HepG2 (cell line): Measurements from ENCODE around the gene MNAT1. TPM values are rescaled to one million over a fixed set of nuclear protein-coding genes. Genes with fewer than 3 reads are reported as not detected.

Experiments
- ATAC-seq: fragments of 200-7000 bp; cut with Tn5 transposase; 3 replicates; pipeline ENCODE4 v1.9.1; 2020; ENCODE audit warnings: mild to moderate bottlenecking, moderate library complexity
- BruUV-seq: library from RNA; stranded (reverse); fragments of 400-500 nt; replicated peaks from 2 replicates; lab custom pipeline; 2021; lab: Mats Ljungman, UMichigan
- CTCF ChIA-PET: fragments of 300-600 bp; formaldehyde crosslinking; extraction: SDS; loops from one replicate; lab custom pipeline; 2021; ENCODE audit warnings: low total read pairs, inconsistent platforms, low intra/inter-chr PET ratio; lab: Yijun Ruan, JAX
- POLR2A ChIA-PET: fragments of 350-600 bp; sonication (Branson Sonifier 250); formaldehyde crosslinking; loops from one replicate; lab custom pipeline; 2020; ENCODE audit warnings: antibody characterized with exemption, inconsistent platforms; lab: Yijun Ruan, JAX
- DNase-seq: peaks from one replicate; pipeline ENCODE4 v3.0.0-alpha.2; 2015; ENCODE audit warnings: low spot score
- FAIRE-seq: peaks from 3 replicates; lab custom pipeline; 2011; peaks lifted over from hg19 to GRCh38; lab: Jason Lieb, UNC
- H2AFZ ChIP-seq: one replicate; pipeline ENCODE4 v1.6.1; 2011; ENCODE audit warnings: low read length, inconsistent platforms
- H3K27ac ChIP-seq: fragments of 300-600 bp; 3 replicates; pipeline ENCODE4 v1.8.0; 2011; ENCODE audit warnings: mixed run types, mild to moderate bottlenecking, mixed read lengths, low read length, inconsistent platforms; ENCODE audit not compliant: insufficient read depth; ENCODE audit errors: extremely low read length
- H3K27me3 ChIP-seq, 2 experiments: fragments of 200-600 bp in 1 of 2; 2 replicates in 1 of 2; 3 replicates in 1 of 2; pipeline versions ENCODE4 v1.6.0 to v1.8.0; 2011; ENCODE audit warnings: low read length in 2 of 2, mild to moderate bottlenecking in 2 of 2, moderate library complexity in 2 of 2, inconsistent platforms in 1 of 2; ENCODE audit not compliant: insufficient read depth in 2 of 2, control insufficient read depth in 1 of 2
- H3K36me3 ChIP-seq, 2 experiments: fragments of 200-600 bp in 1 of 2; replicated peaks in 1 of 2; 2 replicates in 1 of 2; 3 replicates in 1 of 2; pipeline versions ENCODE4 v1.5.1 to v1.8.0; 2011; ENCODE audit warnings: low read length in 2 of 2, inconsistent platforms in 1 of 2; ENCODE audit not compliant: insufficient read depth in 2 of 2, control insufficient read depth in 1 of 2
- H3K4me1 ChIP-seq: 2 replicates; pipeline ENCODE4 v1.5.1; 2012; ENCODE audit warnings: low read length, inconsistent platforms; ENCODE audit not compliant: insufficient read depth
- H3K4me2 ChIP-seq: 2 replicates; pipeline ENCODE4 v1.6.0; 2011; ENCODE audit warnings: low read depth, low read length, inconsistent platforms
- H3K4me3 ChIP-seq, 3 experiments: fragments of 200-600 bp in 1 of 3; sonication (generic), shearing (Covaris generic) in 1 of 3; replicated peaks in 1 of 3; 2 replicates each; pipeline ENCODE4 v1.5.1; 2011 to 2016; ENCODE audit warnings: low read length in 3 of 3, inconsistent platforms in 2 of 3, low read depth in 2 of 3, mild to moderate bottlenecking in 2 of 3, control low read depth in 1 of 3, mixed read lengths in 1 of 3; ENCODE audit not compliant: insufficient read depth in 1 of 3
- H3K79me2 ChIP-seq: one replicate; pipeline ENCODE4 v1.6.1; 2011; ENCODE audit warnings: low read length, inconsistent platforms; ENCODE audit not compliant: insufficient read depth
- H3K9ac ChIP-seq: 2 replicates; pipeline ENCODE4 v1.6.0; 2011; ENCODE audit warnings: mild to moderate bottlenecking, low read depth, low read length, inconsistent platforms; ENCODE audit not compliant: insufficient read depth
- H3K9me3 ChIP-seq: 2 replicates; pipeline ENCODE4 v1.5.1; 2012; ENCODE audit warnings: mild to moderate bottlenecking, low read length
- H4K20me1 ChIP-seq: 2 replicates; pipeline ENCODE4 v1.6.0; 2011; ENCODE audit warnings: inconsistent platforms, mild to moderate bottlenecking, low read length, moderate library complexity; ENCODE audit not compliant: insufficient read depth
- CBX1 ChIP-seq: IDR thresholded peaks from one replicate; pipeline ENCODE4 v1.6.1; 2016; ENCODE audit warnings: antibody characterized with exemption, low read depth
- FOSL2 ChIP-seq: sonication (generic); formaldehyde crosslinking; IDR thresholded peaks from 2 replicates; pipeline ENCODE4 v1.4.0; 2020; ENCODE audit warnings: missing genetic modification reagents
- GATAD1 ChIP-seq: IDR thresholded peaks from 2 replicates; pipeline ENCODE4 v1.6.1; 2016; ENCODE audit warnings: missing genetic modification reagents, missing compliant biosample characterization
- ZNF230 ChIP-seq: sonication (generic); formaldehyde crosslinking; IDR thresholded peaks from 2 replicates; pipeline ENCODE4 v1.4.0; 2020; ENCODE audit warnings: mild to moderate bottlenecking, missing genetic modification reagents
- ZNF333 ChIP-seq: sonication (generic); formaldehyde crosslinking; IDR thresholded peaks from 2 replicates; pipeline ENCODE4 v1.4.0; 2020; ENCODE audit warnings: mild to moderate bottlenecking, missing genetic modification reagents, borderline replicate concordance
- ZNF652 ChIP-seq: IDR thresholded peaks from 2 replicates; pipeline ENCODE4 v1.6.1; 2016; ENCODE audit warnings: low read depth, borderline replicate concordance
- WGBS: methylation state at CpG from one replicate; pipeline ENCODE4 v1.1.6; 2017; ENCODE audit warnings: low lambda C conversion rate; 5-methylcytosine and 5-hydroxymethylcytosine counted together
- in situ Hi-C: cut with HindIII; loops from 2 replicates; pipeline ENCODE4 v1.10.0; 2017; ENCODE audit warnings: low pct_unique_long_range_greater_than_20kb; ENCODE audit not compliant: extremely low pct_ligation_motif_present
- intact Hi-C: fragments of 100-400 bp; cut with micrococcal nuclease; formaldehyde crosslinking; loops from one replicate; pipeline ENCODE4 v1.10.0; 2022; ENCODE audit not compliant: unreplicated experiment
- polyA plus RNA-seq, 8 experiments: library from polyadenylated mRNA; depleted of rRNA in 3 of 8; stranded (reverse) in 7 of 8; unstranded in 1 of 8; fragments of >200 nt; fragmentation: Illumina TruSeq in 4 of 8; extraction: Trizol in 4 of 8; gene quantifications; 2 replicates each; pipeline versions ENCODE4 v1.2.1 to v1.2.3, GENCODE V29; 2011 to 2016; ENCODE audit warnings: low read depth in 4 of 8, missing spikeins in 1 of 8, mixed read lengths in 1 of 8; ENCODE audit not compliant: insufficient read depth in 1 of 8
- total RNA-seq, 5 experiments: library from RNA; depleted of rRNA; stranded (reverse); fragments of >200 nt; fragmentation: Illumina TruSeq; extraction: Trizol; gene quantifications; 2 replicates each; pipeline ENCODE4 v1.2.3, GENCODE V29; 2016; ENCODE audit warnings: low read depth in 1 of 5
- TF ChIP-seq, protein P1 (sequence below): sonication (generic); formaldehyde crosslinking; IDR thresholded peaks from 2 replicates; pipeline ENCODE4 v1.4.0; 2020; ENCODE audit warnings: mild to moderate bottlenecking, missing genetic modification reagents
- TF ChIP-seq, protein P2 (sequence below): sonication (generic); formaldehyde crosslinking; IDR thresholded peaks from 2 replicates; pipeline ENCODE4 v1.4.0; 2020; ENCODE audit warnings: missing genetic modification reagents
- TF ChIP-seq, protein P3 (sequence below): sonication (generic); IDR thresholded peaks from 2 replicates; pipeline ENCODE4 v1.6.1; 2016; ENCODE audit warnings: low read depth, borderline replicate concordance

Gene MNAT1
- total and polyA plus RNA-seq, 2 of the 13 experiments (the other 11 are each of a cell fraction or from before 2014, with no cell fraction given), result 49.2 to 94.8 TPM

DNA sequence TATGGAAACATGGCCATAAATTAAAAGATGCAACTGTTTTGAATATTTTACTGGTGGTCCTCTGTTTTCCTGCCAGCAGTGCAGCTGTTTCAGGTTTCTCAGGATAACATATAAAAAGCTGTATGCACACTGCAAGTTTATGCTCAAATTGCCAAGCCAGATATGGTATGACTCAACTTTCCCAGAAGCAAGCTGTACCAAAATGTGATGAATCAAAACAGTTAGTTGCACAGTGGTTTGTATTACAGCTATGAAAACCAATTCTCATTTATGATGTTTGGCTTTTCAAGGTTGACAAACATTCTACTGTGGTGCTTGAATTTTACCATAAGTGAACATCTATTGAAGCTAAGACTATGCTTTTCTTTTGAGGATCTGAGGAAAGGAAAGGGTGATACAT, 230.8 kb downstream of the MNAT1 start:
- no peak for ATAC-seq
- ChIA-PET CTCF (no interaction called here), POLR2A (no interaction called here)
- Histone ChIP-seq H3K36me3 (no peaks in the 10 kb centered on the region), H3K4me1 (peaks cover 21% of the 10 kb centered on the region), H3K9me3 (no peaks in the 10 kb centered on the region), H2AFZ (no peak overlapping the region), H3K79me2 (no peaks in the 10 kb centered on the region), H3K9ac (no peak overlapping the region), H3K4me3 (no peak overlapping the region), H3K4me2 (no peak overlapping the region), H3K27me3 (no peaks in the 10 kb centered on the region), H3K27ac (no peak overlapping the region), H4K20me1 (no peaks in the 10 kb centered on the region)
- no peak for DNase-seq
- BruUV-seq, result no TSS peak
- in situ Hi-C loops (no loop called here), intact Hi-C loops (no loop called here)
- no peak for FAIRE-seq
- TF ChIP-seq ZNF230 (CRISPR knock-in tag), result no peak

- TF ChIP-seq, protein P1, sequence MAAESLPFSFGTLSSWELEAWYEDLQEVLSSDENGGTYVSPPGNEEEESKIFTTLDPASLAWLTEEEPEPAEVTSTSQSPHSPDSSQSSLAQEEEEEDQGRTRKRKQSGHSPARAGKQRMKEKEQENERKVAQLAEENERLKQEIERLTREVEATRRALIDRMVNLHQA (CRISPR knock-in tag), result no peak
- TF ChIP-seq, protein P2, sequence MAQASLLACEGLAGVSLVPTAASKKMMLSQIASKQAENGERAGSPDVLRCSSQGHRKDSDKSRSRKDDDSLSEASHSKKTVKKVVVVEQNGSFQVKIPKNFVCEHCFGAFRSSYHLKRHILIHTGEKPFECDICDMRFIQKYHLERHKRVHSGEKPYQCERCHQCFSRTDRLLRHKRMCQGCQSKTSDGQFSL, result no peak
- TF ChIP-seq ZNF652 (CRISPR knock-in tag) (peak; percentile 70; the same call in 1 of the 2 replicates), FOSL2 (CRISPR knock-in tag) (no peak), ZNF333 (CRISPR knock-in tag) (no peak), CBX1 (no peak), GATAD1 (no peak)
- TF ChIP-seq, protein P3, sequence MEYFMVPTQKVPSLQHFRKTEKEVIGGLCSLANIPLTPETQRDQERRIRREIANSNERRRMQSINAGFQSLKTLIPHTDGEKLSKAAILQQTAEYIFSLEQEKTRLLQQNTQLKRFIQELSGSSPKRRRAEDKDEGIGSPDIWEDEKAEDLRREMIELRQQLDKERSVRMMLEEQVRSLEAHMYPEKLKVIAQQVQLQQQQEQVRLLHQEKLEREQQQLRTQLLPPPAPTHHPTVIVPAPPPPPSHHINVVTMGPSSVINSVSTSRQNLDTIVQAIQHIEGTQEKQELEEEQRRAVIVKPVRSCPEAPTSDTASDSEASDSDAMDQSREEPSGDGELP, result no peak
- WGBS, result 94% methylated on average over 1 of the region's 1 CpG
- in situ Hi-C loops, result no loop called here
- H2AFZ ChIP-seq, result no peak overlapping the region
- no peak overlapping the region for H3K27ac ChIP-seq
- H4K20me1 ChIP-seq, result no peaks in the 10 kb centered on the region
- no peaks in the 10 kb centered on the region for H3K79me2 ChIP-seq
- H3K9me3 ChIP-seq, result no peaks in the 10 kb centered on the region
- no peak overlapping the region for H3K4me3 ChIP-seq
- POLR2A ChIA-PET, result no interaction called here
- DNase-seq (no peak), FAIRE-seq (no peak), ATAC-seq (peak; percentile 54)
- H3K4me1 ChIP-seq, result peaks cover 21% of the 10 kb centered on the region
- H3K36me3 ChIP-seq, result no peaks in the 10 kb centered on the region
- CTCF ChIA-PET, result no interaction called here
- intact Hi-C loops, result no loop called here
- H3K4me2 ChIP-seq, result no peak overlapping the region
- no peaks in the 10 kb centered on the region for H3K27me3 ChIP-seq
- no TSS peak for BruUV-seq
- H3K9ac ChIP-seq, result no peak overlapping the region
These were observed 233.5 kb downstream of the MNAT1 start for GRCh38 chr14:60968099-60968498.
